Cardiac muscle cell (in vitro differentiated cells and primary cell): Measurements from ENCODE around the gene GSG1. TPM values are rescaled to one million over a fixed set of nuclear protein-coding genes. Genes with fewer than 3 reads are reported as not detected.
"Not testable (repeated sequence)": the region's sequence is repeated elsewhere in the genome, so short reads cannot be mapped to it uniquely, and the experiment has no call there.

ENCODE experiments used
- DNase-seq, 2 donors: peaks; one replicate each; pipeline versions ENCODE4 v3.0.0 to v3.0.0-alpha.2; 2010 to 2017; ENCODE audit warnings: low read depth in 1 of 2, low spot score in 1 of 2
- H3K27ac ChIP-seq: fragments of 200-600 bp; sonication (generic); 2 replicates; pipeline ENCODE4 v1.5.1; 2016
- H3K27me3 ChIP-seq: fragments of 200-600 bp; sonication (generic); 2 replicates; pipeline ENCODE4 v1.6.0; 2016; ENCODE audit warnings: control low read depth
- H3K36me3 ChIP-seq: fragments of 200-600 bp; sonication (generic); 2 replicates; pipeline ENCODE4 v1.5.1; 2016; ENCODE audit warnings: control low read depth
- H3K4me1 ChIP-seq: fragments of 200-600 bp; sonication (generic); 2 replicates; pipeline ENCODE4 v1.8.1; 2017; ENCODE audit warnings: low read depth, mild to moderate bottlenecking, mixed run types
- H3K4me3 ChIP-seq: fragments of 200-600 bp; sonication (generic); 2 replicates; pipeline ENCODE4 v1.5.1; 2016; ENCODE audit warnings: mild to moderate bottlenecking
- H3K9me3 ChIP-seq: fragments of 200-600 bp; sonication (generic); 2 replicates; pipeline ENCODE4 v1.5.1; 2017; ENCODE audit warnings: low read depth, mild to moderate bottlenecking, control low read depth
- polyA plus RNA-seq: library from polyadenylated mRNA; unstranded; fragments of >200 nt; fragmentation: Nextera tagmentation; extraction: Ambion mirVana; gene quantifications from 2 replicates; pipeline ENCODE4 v1.2.1, GENCODE V29; 2016
- total RNA-seq: library from RNA; depleted of rRNA; stranded (reverse); fragments of >200 nt; gene quantifications from 2 replicates; pipeline ENCODE4 v1.2.3, GENCODE V29; 2016
- TF ChIP-seq, protein P1 (sequence below): IDR thresholded peaks from 2 replicates; pipeline ENCODE4 v1.5.1; 2012; ENCODE audit warnings: low read depth, mild to moderate bottlenecking, low read length

Gene GSG1
- total and polyA plus RNA-seq, 2 experiments from 2014 or later = 0.12 TPM; not detected in 1

GRCh38 chr12:13067322-13067721 is 36.1 kb downstream of the GSG1 start:
- TF ChIP-seq, protein P1, sequence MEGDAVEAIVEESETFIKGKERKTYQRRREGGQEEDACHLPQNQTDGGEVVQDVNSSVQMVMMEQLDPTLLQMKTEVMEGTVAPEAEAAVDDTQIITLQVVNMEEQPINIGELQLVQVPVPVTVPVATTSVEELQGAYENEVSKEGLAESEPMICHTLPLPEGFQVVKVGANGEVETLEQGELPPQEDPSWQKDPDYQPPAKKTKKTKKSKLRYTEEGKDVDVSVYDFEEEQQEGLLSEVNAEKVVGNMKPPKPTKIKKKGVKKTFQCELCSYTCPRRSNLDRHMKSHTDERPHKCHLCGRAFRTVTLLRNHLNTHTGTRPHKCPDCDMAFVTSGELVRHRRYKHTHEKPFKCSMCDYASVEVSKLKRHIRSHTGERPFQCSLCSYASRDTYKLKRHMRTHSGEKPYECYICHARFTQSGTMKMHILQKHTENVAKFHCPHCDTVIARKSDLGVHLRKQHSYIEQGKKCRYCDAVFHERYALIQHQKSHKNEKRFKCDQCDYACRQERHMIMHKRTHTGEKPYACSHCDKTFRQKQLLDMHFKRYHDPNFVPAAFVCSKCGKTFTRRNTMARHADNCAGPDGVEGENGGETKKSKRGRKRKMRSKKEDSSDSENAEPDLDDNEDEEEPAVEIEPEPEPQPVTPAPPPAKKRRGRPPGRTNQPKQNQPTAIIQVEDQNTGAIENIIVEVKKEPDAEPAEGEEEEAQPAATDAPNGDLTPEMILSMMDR = no peak
- no peak overlapping the region for H3K4me3 ChIP-seq
- no peaks in the 10 kb centered on the region for H3K9me3 ChIP-seq
- no peaks in the 10 kb centered on the region for H3K36me3 ChIP-seq
- no peak overlapping the region for H3K27ac ChIP-seq
- no peak for DNase-seq
- H3K27me3 ChIP-seq = no peaks in the 10 kb centered on the region
- H3K4me1 ChIP-seq = no peaks in the 10 kb centered on the region

DNA sequence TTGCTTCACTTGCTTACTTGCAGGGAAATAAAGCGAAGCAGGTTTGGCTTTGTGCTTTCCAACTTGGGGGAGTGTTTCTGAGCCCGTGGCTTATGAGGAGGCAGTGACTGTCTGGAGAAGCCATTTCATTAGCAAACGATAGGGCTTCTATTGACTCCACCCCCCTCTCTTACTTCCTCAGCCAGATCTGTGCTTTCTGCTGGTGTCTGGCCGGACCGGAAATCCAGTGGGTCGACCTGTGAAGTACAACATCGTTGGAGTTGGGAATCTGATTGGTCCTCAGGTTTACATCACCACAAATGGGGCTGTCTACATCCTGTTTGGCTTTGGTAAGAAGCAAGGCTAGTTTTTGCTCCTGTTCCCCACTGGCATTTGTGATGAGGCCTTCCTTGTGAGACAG is 37.0 kb downstream of the GSG1 start:
- no peak overlapping the region for H3K4me3 ChIP-seq
- TF ChIP-seq, protein P1 = no peak
- H3K9me3 ChIP-seq = no peaks in the 10 kb centered on the region
- no peak overlapping the region for H3K27ac ChIP-seq
- DNase-seq = no peak
- no peaks in the 10 kb centered on the region for H3K4me1 ChIP-seq
- H3K36me3 ChIP-seq = no peaks in the 10 kb centered on the region
- no peaks in the 10 kb centered on the region for H3K27me3 ChIP-seq

DNA sequence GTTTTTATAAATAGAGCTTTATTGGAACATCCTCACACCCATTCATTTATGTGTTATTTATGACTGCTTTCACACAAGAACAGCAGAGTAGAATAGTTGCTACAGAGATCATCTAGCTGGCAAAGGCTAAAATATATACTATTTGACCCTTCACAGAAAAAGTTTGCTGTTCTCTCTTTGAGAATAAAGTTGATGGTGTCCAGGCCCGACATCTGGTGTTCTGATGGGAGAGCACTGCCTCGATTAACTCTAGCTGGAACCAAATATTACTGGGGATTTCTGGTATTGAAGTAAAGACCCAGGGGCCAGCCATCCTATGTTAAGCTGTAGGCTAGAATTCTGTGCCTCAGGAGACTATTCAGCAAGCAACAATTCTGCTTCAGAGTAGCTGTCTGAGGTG is 37.5 kb downstream of the GSG1 start:
- H3K36me3 ChIP-seq = no peaks in the 10 kb centered on the region
- no peak overlapping the region for H3K4me3 ChIP-seq
- no peak for DNase-seq
- no peak overlapping the region for H3K27ac ChIP-seq
- TF ChIP-seq, protein P1 = no peak
- H3K27me3 ChIP-seq = no peaks in the 10 kb centered on the region
- H3K4me1 ChIP-seq = no peaks in the 10 kb centered on the region
- no peaks in the 10 kb centered on the region for H3K9me3 ChIP-seq

- no peaks in the 10 kb centered on the region for H3K36me3 ChIP-seq
- H3K4me1 ChIP-seq = no peaks in the 10 kb centered on the region
Observed at GRCh38 chr12:13062669-13063068, 40.8 kb downstream of the GSG1 start.

DNA sequence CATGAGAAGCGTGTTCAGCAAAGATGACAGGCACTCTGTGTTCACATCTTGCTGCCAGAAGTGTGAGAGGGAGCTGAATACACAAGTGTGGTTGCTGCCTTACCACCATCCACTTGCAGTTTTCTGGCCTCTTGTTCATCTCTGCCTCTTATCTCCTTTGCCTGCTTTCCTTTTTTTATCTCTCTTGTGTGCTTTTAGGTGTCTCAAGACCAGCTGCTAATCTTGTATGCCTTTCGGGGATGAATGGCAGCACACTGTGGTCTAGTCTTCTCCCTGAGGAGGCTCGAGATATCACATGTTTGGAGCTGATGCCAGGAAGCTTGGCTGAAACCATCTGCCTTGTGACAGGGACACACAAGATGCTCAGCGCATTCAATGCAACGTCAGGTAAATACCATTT is 42.1 kb downstream of the GSG1 start:
- no peaks in the 10 kb centered on the region for H3K4me1 ChIP-seq
- TF ChIP-seq, protein P1 = no peak
- H3K36me3 ChIP-seq = no peaks in the 10 kb centered on the region
- no peak overlapping the region for H3K4me3 ChIP-seq
- H3K9me3 ChIP-seq = no peaks in the 10 kb centered on the region
- H3K27ac ChIP-seq = no peak overlapping the region
- no peaks in the 10 kb centered on the region for H3K27me3 ChIP-seq
- no peak for DNase-seq

More at GRCh38 chr12:13062669-13063068, 40.8 kb downstream of the GSG1 start:
- H3K27me3 ChIP-seq = no peaks in the 10 kb centered on the region
- H3K4me3 ChIP-seq = no peak overlapping the region
- TF ChIP-seq, protein P1 = no peak
- no peaks in the 10 kb centered on the region for H3K9me3 ChIP-seq
- no peak for DNase-seq
- no peak overlapping the region for H3K27ac ChIP-seq

- no peaks in the 10 kb centered on the region for H3K27me3 ChIP-seq
Observed at GRCh38 chr12:13060581-13060980, 42.9 kb downstream of the GSG1 start.

DNA sequence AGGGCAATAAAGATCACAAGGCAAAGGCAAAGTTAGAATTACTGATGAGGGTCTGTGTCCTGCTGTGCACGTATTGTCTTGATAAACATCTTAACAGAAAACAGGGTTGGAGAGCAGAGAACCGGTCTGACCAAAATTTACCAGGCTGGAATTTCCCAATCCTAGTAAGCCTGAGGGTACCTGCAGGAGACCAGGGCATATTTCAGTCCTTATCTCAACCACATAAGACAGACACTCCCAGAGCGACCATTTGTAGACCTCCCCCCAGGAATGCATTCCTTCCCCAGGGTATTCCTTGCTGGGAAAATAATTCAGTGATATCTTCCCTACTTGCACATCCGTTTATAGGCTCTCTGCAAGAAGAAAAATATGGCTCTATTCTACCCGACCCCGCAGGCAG is 49.9 kb downstream of the GSG1 start:
- not testable (repeated sequence) for H3K27ac ChIP-seq, H3K27me3 ChIP-seq, DNase-seq, H3K4me1 ChIP-seq, H3K4me3 ChIP-seq, H3K9me3 ChIP-seq, H3K36me3 ChIP-seq

More at GRCh38 chr12:13060581-13060980, 42.9 kb downstream of the GSG1 start:
- no peaks in the 10 kb centered on the region for H3K4me1 ChIP-seq
- TF ChIP-seq, protein P1 = no peak
- no peak for DNase-seq
- no peaks in the 10 kb centered on the region for H3K9me3 ChIP-seq
- no peak overlapping the region for H3K4me3 ChIP-seq
- H3K36me3 ChIP-seq = no peaks in the 10 kb centered on the region
- no peak overlapping the region for H3K27ac ChIP-seq
